B cell (primary cell): ENCODE measurements around the gene CDK6.

Experiments used
- EZH2 ChIP-seq: IDR thresholded peaks from 2 replicates; pipeline ENCODE4 v1.6.1; 2012; ENCODE audit warnings: borderline replicate concordance, low read depth, mild to moderate bottlenecking, moderate library complexity, low read length; ENCODE audit not compliant: insufficient read depth, poor library complexity, severe bottlenecking
- TF ChIP-seq, protein P1 (sequence below): fragments of 200-600 bp; IDR thresholded peaks from one replicate; pipeline ENCODE4 v1.8.0; 2022; ENCODE audit warnings: antibody characterized with exemption, mild to moderate bottlenecking

GRCh38 chr7:92809397-92809759, 27.0 kb downstream of the CDK6 start:
- TF ChIP-seq, protein P1, sequence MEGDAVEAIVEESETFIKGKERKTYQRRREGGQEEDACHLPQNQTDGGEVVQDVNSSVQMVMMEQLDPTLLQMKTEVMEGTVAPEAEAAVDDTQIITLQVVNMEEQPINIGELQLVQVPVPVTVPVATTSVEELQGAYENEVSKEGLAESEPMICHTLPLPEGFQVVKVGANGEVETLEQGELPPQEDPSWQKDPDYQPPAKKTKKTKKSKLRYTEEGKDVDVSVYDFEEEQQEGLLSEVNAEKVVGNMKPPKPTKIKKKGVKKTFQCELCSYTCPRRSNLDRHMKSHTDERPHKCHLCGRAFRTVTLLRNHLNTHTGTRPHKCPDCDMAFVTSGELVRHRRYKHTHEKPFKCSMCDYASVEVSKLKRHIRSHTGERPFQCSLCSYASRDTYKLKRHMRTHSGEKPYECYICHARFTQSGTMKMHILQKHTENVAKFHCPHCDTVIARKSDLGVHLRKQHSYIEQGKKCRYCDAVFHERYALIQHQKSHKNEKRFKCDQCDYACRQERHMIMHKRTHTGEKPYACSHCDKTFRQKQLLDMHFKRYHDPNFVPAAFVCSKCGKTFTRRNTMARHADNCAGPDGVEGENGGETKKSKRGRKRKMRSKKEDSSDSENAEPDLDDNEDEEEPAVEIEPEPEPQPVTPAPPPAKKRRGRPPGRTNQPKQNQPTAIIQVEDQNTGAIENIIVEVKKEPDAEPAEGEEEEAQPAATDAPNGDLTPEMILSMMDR: no peak
- TF ChIP-seq EZH2: no peak
